Left lobe of liver (tissue), 2 donors: ENCODE measurements around the gene ANXA6. TPM values are rescaled to one million over a fixed set of nuclear protein-coding genes. Genes with fewer than 3 reads are reported as not detected.

Experiments
- ATAC-seq: fragments of 200-7000 bp; cut with Tn5 transposase; one replicate; pipeline ENCODE4 v1.9.1; 2020; ENCODE audit warnings: mild to moderate bottlenecking, moderate library complexity
- DNase-seq: peaks from one replicate; pipeline ENCODE4 v3.0.0-alpha.2; 2020; ENCODE audit warnings: low spot score
- total RNA-seq: library from RNA; stranded (reverse); gene quantifications from one replicate; pipeline ENCODE4 v1.2.1, GENCODE V29; 2021
- donor health status: DM: no; HTN: no; CAD: no; lungs with moderate emphysema.
- donor health status: DM: no; HTN: yes; CAD: no.

The ANXA6 gene
- total RNA-seq, 1 donor from 2014 or later, result 232 TPM

- DNase-seq, result no peak
- ATAC-seq, result no peak
Observed at GRCh38 chr5:151106043-151106442, 51.5 kb downstream of the ANXA6 start.

DNA sequence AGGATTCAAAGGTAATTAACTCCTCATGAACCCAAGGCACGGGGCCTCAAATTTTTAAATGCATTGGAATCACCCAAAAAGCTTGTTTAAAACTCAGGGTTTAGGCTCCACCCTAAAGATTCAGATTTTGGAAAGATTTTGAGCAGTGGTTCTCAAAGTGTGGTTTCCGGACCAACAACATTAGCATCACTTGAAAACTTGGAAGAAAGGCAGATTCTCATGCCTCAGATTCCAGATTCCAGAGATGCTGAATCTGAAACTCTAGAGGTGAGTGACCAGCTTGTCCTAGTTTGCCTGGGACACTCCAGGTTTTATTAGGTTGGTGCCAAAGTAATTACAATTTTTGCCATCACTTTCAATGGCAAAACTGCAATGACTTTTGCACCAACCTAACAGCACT lies 52.0 kb downstream of the ANXA6 start:
- DNase-seq (no peak), ATAC-seq (peak; percentile 3)

GRCh38 chr5:151104795-151105194 lies 52.8 kb downstream of the ANXA6 start:
- peak; percentile 89 for DNase-seq
- ATAC-seq, result peak; percentile 49

DNA sequence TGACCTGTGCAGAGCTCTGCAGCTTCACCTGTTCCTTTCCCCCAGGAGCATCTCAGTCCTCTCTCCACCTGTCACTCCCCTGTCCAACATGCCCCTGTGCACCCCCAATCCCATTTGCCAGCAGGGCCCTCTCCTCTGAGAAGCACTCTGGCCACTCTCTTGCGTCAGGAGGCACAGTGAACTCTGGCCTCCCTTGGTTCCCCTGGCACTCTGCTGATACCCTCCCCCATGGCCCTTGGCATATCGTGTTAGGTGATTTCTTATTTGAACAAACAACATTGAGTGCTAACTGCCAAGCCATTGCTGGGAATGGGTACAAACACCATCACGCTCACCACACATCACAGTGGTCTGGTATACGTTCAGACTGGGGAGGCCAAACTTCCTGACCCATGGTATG lies 55.8 kb downstream of the ANXA6 start:
- ATAC-seq (peak; percentile 66), DNase-seq (peak; percentile 96)

DNA sequence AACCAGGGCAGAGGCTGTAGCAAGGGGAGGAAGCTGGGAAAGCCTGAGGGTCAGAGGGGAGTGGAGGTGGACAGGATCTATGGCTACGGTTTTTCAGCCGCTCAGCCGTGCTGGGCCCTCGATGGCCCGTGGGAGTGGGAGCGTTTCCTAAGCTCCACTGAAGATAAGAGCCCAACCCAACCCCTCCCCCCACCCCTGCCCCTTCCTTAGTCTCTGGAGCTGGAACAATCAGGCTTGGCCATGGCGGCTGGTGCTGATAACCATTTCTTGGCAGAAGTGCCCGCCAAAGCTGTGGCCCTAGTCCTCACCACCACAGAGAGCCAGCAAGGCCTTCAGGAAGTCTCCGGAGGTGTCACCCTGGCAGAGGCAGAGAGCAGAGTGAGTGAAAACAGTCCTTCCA lies 56.4 kb downstream of the ANXA6 start:
- DNase-seq, result no peak

DNA sequence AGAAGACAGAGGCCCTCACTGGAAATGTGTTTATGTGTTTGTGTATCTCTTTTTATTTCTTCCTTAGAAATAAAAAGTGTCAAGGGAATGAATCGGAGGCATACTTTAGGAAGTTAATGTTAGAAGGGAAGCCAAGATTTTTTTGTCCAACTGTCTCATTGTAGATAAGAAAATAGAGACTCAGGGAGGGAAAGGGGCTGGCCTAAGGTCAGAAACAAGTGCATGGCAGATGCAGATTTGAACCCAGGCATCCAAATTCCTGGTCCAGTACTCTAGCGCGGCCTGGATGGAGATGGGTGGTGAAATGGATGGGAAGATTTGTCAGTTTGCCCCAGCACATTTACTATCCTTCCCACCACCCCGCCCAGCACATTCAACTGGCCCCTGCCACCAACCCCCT lies 56.9 kb downstream of the ANXA6 start:
- ATAC-seq (no peak), DNase-seq (no peak)

More for the DNA sequence above, 56.4 kb downstream of the ANXA6 start:
- peak; percentile 2 for ATAC-seq

GRCh38 chr5:151098768-151099121 lies 58.8 kb downstream of the ANXA6 start:
- ATAC-seq (no peak), DNase-seq (no peak)

DNA sequence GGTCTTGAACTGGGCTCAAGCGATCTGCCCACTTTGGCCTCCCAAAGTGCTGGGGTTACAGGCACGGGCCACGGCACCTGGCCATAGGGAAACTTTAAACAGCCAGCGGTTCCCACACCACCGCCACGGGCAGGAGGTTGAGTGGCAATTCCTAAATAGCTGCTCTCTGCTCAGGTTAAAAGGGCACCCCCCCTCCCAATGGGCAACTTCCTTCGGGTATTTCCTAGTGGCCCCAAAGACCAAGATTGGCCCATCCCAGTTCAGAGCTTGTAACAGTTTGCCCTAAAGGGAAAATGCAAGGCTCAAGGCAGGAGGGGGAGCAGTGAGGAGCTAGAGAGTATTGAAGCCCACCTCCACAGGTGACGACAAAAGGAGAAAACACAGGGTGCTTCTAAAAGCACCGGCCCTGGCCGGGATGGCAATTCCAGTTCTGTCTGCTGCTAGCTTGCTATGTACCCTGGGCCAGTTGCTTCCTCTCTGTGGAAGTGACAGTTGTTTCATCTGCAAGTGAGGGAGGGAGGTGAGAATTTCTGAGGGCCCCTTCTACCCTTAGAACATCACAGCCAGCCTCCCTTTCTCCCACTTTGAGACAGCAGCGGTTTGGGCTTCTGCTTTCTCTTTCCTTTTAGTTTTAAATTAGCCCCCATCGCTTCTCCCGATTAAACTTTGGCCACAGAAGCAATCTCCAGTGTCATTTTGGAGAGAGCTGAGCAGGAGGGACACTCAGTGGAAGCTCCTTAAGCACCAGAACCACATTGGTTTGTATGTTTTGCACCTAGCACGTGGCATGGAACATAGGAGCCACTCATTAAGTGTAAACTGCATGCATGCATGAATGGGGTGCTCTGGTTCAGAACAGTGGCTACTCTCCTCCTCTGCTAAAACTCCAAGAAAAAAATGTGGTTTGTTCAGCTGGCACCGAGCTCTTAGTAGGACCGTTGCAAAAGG lies 59.5 kb downstream of the ANXA6 start:
- no peak for ATAC-seq
- no peak for DNase-seq

- no peak for DNase-seq
- peak; percentile 0 for ATAC-seq
Observed at GRCh38 chr5:151097061-151097460, 60.5 kb downstream of the ANXA6 start.

DNA sequence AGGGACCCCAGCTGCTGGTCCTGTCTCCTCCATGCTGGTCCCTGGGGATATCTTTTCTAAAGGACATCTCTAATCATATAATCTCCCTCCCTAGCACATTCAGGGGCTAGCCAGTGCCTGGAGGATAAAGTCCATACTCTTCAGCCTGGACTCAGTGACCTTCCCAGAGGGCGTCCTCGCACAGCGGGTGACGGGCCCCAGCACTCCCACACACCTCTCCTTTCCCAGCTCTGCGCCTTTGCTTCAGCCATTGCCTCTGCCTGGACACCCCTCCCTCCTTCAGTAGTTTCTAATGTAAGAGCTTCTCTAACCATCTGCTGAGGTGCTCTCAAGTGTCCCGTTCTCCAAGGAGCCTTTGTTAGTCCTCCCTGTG lies 61.6 kb downstream of the ANXA6 start:
- ATAC-seq (peak; percentile 55), DNase-seq (no peak)

- no peak for DNase-seq
Observed at GRCh38 chr5:151095341-151096000, 62.1 kb downstream of the ANXA6 start.

GRCh38 chr5:151094852-151095245 lies 62.7 kb downstream of the ANXA6 start:
- DNase-seq (no peak), ATAC-seq (peak; percentile 25)

More at GRCh38 chr5:151095341-151096000, 62.1 kb downstream of the ANXA6 start:
- peak; percentile 15 for ATAC-seq

- no peak for DNase-seq
- peak; percentile 6 for ATAC-seq
Observed at GRCh38 chr5:151094030-151094851, 63.3 kb downstream of the ANXA6 start.

DNA sequence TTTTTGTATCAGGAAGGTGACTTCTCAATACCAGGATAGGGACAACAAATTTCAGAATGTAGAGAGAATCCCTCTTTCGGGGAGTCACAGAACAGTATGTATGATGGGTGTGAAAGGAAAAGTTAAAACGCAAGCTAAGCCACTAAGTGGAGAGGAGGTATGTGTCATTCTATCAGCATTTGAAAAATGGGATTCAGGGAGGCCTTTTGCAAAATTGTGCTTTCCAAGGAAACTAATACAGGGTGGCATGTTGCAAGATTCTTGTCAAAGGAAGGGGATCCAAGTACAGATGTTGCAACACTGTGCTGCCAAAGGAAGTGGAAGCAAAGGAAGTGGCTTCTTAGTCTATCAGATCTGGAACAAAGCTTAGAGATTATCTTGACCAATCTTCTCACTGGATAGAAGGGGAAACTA lies 64.1 kb downstream of the ANXA6 start:
- peak; percentile 5 for ATAC-seq
- DNase-seq, result no peak

DNA sequence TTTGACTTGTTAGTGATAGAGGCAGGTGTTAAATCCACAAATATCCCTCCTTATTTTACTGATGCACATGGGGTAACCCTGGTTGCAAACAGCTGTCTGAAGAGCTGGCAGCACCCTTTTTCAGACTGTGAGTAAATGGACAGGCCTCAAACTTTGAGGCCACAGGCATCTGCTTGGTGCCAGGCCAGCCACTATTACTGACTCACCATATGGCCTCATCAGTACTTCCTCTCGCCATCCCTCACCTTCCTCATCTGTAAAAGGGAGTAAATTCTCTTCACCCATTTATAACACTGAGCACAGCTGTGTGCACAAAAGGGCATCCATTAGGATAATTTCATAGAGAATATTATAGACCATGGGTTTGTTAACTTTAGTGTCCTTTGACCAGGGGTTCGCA lies 64.8 kb downstream of the ANXA6 start:
- DNase-seq, result no peak
- no peak for ATAC-seq

GRCh38 chr5:151089726-151090125 lies 67.9 kb downstream of the ANXA6 start:
- ATAC-seq (no peak), DNase-seq (no peak)

GRCh38 chr5:151088986-151089385 lies 68.6 kb downstream of the ANXA6 start:
- DNase-seq (no peak), ATAC-seq (no peak)

- DNase-seq (no peak), ATAC-seq (no peak)
Observed at GRCh38 chr5:151087486-151087885, 70.1 kb downstream of the ANXA6 start.

GRCh38 chr5:151086905-151087360 lies 70.6 kb downstream of the ANXA6 start:
- ATAC-seq (no peak), DNase-seq (no peak)

GRCh38 chr5:151086192-151086869 lies 71.2 kb downstream of the ANXA6 start:
- no peak for ATAC-seq
- no peak for DNase-seq
